ENCODE results near the gene NR3C2.

The NR3C2 gene

DNA sequence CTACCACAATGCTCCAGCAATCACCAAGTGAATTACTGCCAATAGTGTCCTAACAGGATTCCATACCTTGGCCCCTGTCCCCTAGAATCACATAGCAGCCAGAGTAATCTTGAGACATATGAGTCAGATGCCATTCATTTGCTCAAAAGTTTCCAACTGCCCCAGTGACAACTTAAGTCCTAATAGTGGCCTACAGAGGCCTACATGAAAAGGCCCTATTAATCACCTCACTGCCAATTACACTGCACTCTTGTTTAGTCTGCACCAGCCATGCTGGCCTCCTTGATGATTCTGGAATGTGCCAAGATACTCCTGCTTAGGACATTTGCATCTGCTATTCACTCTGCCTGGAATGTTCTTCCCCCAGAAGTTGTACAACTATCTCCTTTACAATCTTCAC, 130.7 kb downstream of the NR3C2 start:
- no peak for DNase-seq (ENCODE audit: low spot score)

DNA sequence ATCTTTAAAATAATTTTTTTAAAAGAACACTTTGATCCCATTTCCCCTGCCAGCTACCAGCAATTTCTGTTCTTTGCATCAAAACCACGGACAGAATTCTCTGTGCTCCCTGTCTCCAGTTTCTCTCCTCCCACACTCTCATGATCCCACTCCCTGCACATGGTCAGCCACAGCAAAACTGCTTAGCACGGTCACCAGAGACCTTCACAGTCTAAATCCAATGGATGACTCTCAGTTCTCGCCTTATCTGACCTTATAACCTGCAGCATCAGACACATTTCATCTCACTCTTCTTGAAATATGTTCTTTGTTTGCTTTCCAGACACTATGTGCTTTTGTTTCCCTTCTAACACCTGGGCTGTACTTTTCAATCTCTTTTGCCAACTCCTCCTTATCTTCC, 131.5 kb downstream of the NR3C2 start:
- DNase-seq (ENCODE audit: low spot score), result no peak

DNA sequence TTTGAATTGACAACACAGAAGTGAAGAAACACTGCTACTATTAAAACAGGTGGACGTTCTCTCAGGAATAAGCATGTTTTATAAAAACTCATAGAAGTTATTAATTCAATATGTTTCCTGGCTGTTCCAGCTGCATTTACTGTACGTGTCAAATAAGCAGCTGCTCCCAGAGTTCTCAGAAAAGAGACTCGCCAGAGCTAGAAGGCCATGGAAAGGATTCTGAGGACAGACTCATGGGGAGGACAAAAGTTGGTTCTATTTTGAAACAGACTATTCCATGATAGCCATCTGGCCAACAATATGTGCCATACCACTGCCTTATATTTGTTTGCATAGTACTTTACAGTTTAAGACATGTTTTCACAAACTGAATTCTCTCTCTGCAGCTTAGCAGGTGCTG, 136.5 kb downstream of the NR3C2 start:
- no peak for DNase-seq (ENCODE audit: low spot score)

GRCh38 chr4:148302416-148302815, 139.8 kb downstream of the NR3C2 start:
- DNase-seq (ENCODE audit: low spot score), result no peak

- DNase-seq (ENCODE audit: low spot score), result no peak
Observed at GRCh38 chr4:148300877-148301276, 141.3 kb downstream of the NR3C2 start.

- no peak for DNase-seq (ENCODE audit: low spot score)
Observed at GRCh38 chr4:148299337-148299736, 142.9 kb downstream of the NR3C2 start.

DNA sequence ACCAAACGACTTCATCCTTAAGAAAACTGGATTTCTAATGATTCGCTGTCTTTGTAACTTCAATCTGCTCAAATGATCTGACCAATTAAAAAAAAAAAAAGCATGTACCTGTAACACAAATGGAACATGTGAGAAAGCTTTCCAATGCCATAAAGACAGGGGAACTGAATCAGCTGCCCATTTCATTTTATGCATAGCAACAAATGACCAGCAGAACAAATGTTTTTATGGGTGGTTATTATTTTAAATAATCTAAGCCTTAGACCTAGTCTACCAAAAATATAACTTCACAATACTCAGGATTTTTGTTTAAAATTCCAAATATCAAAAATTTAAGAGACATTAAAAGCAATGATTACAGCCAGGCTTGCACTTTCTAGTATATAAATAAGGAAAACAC, 145.7 kb downstream of the NR3C2 start:
- DNase-seq (ENCODE audit: low spot score), result no peak

GRCh38 chr4:148295642-148296041, 146.6 kb downstream of the NR3C2 start:
- DNase-seq (ENCODE audit: low spot score), result no peak

GRCh38 chr4:148293571-148293970, 148.6 kb downstream of the NR3C2 start:
- no peak for DNase-seq (ENCODE audit: low spot score)

GRCh38 chr4:148292686-148293085, 149.5 kb downstream of the NR3C2 start:
- DNase-seq (ENCODE audit: low spot score), result no peak

DNA sequence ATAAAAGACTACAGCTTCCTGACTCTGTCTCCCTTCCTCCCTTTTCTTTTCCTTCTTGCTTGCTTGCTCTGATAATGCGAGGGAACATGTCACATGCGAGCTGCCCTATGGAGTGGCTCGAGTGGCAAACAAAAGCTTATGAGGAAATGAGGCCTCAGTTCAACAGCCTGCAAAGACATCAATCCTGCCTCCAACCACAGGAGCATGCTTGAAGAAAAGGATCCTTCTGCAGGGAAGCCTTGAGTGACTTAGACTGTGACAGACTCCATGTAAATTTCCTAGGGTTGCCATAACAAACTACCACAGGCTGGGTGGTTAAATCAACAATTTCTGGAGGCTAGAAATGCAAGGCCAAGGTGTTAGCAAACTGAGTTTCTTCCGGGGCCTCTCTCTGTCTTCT, 152.5 kb downstream of the NR3C2 start:
- DNase-seq (ENCODE audit: low spot score), result no peak

DNA sequence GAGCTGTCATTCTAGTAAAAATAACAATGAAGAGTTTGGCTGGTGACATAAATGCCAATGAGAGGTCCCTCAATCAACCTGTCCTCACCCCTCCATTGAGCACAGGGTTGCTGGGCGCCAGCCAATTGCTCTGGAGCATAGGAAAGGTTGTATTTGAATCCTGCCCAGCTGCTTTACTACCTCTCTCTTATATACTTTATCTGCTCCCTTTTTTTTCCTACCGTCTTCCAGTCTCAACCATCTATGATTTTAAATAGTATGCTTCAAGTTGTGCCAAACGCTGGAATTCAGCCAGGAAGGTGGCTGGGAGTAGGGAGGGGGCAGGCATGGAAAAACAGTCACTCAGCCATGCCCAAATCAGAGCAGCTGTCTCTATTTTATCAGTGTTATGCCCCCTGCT, 153.8 kb downstream of the NR3C2 start:
- DNase-seq (ENCODE audit: low spot score), result no peak

- no peak for DNase-seq (ENCODE audit: low spot score)
Observed at GRCh38 chr4:148287111-148287510, 155.1 kb downstream of the NR3C2 start.

DNA sequence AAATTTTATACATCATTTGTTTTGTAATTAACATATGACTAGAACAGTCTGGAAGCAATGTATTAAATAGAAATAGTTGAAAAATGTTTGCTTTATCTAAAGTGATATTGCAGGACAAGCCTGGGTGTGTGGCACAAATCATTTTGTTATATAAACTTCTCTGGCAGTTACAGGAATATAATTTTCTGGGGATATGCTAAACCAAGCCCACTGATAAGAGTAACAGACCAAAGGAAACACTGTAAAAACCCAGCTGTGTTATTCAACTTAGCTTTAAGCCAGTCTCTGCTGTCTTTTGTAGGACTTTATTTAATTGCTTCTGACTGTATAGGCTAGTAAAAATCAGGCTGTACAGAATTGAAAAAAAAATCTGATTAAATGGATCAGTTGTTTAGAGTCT, 156.2 kb downstream of the NR3C2 start:
- DNase-seq (ENCODE audit: low spot score), result no peak

GRCh38 chr4:148283665-148284064, 158.5 kb downstream of the NR3C2 start:
- DNase-seq (ENCODE audit: low spot score), result no peak

DNA sequence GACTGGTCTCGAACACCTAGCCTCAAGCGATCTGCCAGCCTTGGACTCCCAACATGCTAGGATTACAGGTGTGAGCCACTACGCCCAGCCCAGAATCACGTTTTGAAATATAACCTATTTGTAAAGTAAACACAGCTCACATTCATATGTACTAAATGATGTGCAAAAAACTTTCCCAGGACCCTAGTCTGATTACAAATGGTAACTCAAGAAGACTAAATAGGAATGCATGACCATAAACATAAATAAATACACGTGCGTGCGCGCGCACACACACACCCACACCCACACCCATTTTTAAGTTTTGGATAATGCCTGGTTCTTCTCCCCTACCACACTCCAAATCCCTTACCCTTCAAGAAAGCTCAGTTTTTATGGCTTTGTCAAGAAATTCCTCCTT, 163.9 kb downstream of the NR3C2 start:
- no peak for DNase-seq (ENCODE audit: low spot score)

DNA sequence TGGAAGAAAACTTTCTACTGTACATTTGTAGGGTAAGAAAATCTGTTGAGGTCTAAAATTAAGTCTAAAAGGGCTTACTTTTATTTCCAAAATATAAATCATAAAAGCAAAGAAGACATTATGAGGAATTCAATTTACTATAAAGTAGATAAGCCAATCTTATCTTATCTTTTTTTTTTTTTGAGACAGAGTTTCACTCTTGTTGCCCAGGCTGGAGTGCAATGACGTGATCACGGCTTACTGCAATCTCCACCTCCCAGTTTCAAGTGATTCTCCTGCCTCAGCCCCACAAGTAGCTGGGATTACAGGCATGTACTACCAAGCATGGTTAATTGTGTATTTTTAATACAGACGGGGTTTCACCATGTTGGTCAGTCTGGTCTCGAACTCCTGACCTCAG, 166.9 kb downstream of the NR3C2 start:
- DNase-seq (ENCODE audit: low spot score), result no peak

- DNase-seq (ENCODE audit: low spot score), result no peak
Observed at GRCh38 chr4:148273501-148273986, 168.7 kb downstream of the NR3C2 start.

DNA sequence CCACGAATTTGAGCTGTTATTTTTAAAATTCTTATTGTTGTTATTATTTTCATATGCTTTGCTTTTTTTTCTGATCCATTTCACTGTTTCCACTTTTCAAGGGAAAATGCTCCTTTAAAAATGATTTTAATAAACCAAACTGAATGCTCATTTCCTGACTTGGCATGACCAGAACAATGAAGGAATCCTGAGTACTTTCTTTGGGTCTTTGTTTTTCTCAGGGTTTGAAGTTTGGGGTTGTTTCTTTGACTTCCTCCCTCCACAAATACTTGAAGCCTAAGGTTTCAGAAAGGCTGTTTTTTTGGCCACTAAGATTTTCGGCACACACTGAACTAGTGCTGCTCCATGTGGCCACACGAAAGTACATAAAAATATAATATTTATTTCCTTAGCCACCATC, 171.0 kb downstream of the NR3C2 start:
- DNase-seq (ENCODE audit: low spot score), result no peak

GRCh38 chr4:148270630-148271029, 171.6 kb downstream of the NR3C2 start:
- DNase-seq (ENCODE audit: low spot score), result no peak

- DNase-seq (ENCODE audit: low spot score), result no peak
Observed at GRCh38 chr4:148268835-148269234, 173.4 kb downstream of the NR3C2 start.

- no peak for DNase-seq (ENCODE audit: low spot score)
Observed at GRCh38 chr4:148266921-148267320, 175.3 kb downstream of the NR3C2 start.

DNA sequence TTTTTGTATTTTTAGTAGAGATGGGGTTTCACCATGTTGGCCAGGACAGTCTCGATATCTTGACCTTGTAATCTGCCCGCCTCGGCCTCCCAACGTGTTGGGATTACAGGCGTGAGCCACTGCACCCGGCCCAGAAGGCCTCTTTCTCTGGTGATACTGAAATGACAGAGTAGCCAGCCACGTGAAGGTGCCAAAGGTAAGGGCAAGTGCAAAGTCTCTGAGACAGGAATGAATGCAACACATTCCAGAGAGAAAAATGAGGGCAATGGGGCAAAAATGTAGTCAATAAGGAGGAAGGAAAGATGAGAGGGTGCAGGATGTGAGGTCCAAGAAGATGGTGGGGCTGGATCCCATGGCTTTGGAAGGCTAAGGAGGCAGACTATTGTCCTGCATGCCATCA, 176.0 kb downstream of the NR3C2 start:
- no peak for DNase-seq (ENCODE audit: low spot score)

DNA sequence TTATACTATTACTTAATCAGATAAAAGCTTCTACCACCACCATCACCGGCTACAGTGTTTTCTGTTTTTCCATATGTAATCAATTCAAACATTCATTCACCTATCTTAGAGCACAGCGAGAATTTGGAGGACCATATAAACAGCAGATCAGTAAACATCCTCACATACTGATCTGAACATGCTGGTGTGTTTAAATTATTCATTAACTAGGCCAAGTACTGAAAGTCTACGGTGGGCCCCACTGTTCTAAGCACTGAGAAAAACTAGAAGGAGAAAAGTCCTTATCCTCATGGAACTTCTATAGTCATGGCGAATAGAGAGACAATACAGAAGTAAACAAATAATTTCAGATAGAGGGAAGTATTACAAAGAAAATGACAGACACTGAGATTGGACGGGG, 176.6 kb downstream of the NR3C2 start:
- no peak for DNase-seq (ENCODE audit: low spot score)

- no peak for DNase-seq (ENCODE audit: low spot score)
Observed at GRCh38 chr4:148263802-148264201, 178.4 kb downstream of the NR3C2 start.
